DMS53 treated with DMSO at 0.1 percent for 48 hours (cell line): ENCODE results near the gene PMS1.
"Not testable (repeated sequence)": the region's sequence is repeated elsewhere in the genome, so short reads cannot be mapped to it uniquely, and the experiment has no call there.

Experiments used
- DNase-seq: peaks from one replicate; lab custom pipeline; 2025; ENCODE audit not compliant: unreplicated experiment; lab: John Stamatoyannopoulos, UW

The PMS1 gene

DNA sequence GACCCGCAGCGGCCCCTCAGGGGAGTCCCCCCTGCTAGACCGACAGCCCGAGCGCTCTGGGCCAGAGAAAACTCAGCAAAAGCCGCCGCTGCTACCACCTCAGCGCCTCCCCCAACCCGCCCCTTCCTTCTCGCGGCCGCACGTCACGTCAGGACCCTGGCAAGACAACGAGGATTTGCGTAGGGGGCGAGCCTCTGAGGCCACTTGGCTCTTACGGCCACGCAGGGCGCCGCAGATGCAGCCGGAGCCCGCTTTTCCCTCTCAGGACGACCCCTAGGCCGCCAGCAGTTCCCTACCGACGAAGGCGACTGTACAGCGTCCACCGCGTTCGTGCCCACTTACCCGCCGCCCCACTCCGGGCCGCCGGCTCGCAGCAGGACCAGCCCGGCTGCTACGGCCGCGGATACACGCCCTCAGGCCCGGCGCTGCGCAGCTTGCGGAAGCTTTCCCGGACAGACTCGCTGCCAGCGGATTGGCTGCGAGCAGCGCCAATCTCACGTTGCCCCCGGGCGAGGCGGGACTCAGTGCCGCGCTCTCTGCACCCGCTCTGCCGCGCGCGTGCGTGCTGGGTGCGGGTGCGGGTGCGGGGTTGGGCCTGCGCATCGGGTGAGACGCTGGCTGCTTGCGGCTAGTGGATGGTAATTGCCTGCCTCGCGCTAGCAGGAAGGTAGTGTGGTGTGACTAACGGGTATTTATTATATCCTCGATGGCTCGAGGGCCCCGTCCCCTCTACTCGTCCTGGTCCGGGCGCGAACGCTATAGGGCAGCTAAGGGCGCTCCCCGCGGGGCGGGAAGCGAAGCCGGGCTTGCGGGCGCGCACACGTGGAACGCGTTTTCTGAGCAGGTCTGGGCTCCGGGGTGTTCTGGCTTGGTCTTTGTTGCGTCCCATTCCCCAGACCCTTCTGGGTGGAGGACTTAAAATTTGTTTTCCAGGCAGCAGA is at the start of gene PMS1, which contains the start of gene ORMDL1:
Gene PMS1 (plus strand): TSS at position 524 of the 941 bp plus-strand sequence. CDS start 7,360 bp downstream, outside the sequence.
Gene ORMDL1 (minus strand): TSS at position 413 of the 941 bp plus-strand sequence. CDS start 1,744 bp downstream, outside the sequence.
- peak; percentile 93 for DNase-seq

DNA sequence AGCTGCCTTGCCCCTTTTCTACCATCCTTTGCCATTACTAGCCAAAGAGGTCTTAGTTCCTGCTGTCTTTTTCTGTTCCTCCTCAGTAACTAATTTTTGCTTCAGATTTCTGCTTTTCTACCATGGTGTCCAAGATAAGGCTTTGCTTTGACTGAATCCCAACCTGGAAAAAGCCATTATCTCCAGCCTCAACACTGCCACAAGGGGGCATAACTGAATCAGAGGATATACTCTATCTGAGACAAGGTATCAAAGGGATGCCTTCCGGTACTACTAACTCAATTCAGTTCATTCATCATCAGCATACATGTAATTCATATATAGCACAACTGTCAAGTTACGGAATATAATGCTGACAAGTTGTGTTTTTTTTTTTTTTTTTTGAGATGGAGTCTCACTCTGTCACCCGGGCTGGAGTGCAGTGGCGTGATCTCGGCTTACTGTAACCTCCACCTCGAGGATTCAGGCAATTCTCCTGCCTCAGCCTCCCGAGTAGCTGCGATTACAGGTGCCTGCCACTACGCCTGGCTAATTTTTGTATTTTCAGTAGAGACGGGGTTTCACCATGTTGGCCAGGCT is 33.1 kb upstream of the PMS1 start:
- peak; percentile 35 for DNase-seq

DNA sequence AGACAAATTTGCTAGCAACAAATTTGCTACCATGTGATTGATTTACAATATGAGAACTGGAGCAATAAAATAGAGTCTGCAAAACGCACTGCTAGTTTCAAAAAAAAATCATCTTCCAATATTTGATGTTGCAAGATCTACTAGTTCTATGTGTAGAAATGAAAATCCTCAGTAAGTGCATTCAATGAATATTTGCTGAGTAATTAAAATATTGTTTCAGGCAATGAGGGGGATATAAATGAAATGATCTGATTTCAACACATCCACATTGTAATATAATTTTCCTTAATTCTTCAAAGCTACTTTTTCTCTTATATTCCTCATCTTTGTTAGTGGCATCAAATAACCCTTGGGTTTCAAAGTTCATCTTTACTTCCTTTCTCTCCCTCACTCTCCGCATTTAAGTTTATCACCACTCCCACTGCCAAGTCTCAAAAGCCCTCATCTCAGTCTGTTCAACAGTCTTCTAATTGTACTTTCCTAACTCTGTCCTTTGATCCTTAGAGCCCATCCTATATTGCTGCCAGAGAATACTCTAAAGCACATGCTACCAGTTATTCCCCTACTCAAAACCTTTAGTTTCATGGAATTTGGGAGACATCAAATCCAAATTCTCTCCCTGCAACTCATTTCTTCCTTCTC is 27.8 kb upstream of the PMS1 start:
- DNase-seq: no peak

GRCh38 chr2:189760154-189760553 is 24.1 kb upstream of the PMS1 start:
- not testable (repeated sequence) for DNase-seq

DNA sequence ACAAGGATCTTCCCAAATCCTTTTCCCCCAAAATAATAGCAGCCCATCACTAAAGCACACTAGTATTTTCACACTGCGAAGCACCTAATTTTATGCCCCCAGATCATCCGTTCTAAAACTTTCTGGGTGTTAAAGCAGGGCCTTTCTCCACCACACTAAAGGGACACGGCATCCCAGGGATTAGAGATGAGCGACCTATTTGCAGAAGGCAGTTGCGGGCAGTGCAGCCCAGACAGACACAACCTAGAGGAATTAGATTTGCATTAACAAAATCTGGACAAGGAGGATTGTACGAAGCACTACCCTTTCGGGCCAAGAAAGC is 22.1 kb upstream of the PMS1 start:
- no peak for DNase-seq

DNA sequence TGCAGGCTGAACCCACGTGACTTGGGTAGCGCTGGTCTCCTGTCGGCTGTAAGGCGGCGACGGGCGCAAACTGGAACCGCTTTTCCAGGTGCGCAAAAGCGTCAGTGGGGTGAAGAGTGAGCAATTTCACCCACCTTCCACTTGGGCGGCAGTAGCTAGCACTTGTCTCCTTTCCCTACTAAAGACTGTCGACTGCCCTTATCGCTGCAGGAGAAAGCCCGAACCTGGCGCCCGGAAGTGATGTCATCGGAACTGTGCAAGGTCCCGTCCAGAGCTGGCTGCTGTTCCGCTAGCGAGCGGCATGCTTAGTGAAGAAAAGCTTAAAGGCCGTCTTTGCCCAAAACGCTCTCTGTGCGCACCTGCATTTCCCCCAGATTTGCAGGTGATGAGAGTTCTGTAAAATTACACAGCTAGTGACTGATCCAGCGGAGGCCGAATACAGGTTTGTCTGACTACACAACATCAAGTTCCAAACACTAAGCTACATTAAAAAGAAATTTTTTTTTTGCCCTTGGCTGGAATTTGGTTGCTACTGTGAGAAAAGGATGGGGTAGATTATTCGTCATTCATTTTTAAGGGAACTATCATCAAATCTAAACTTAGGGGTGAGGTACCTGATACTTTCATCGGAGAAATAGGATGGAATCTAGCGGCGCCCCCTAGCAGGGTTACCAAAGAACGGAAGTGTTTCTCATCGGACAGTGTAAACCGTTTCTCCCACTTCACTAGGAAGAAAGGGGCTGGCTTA is 21.5 kb upstream of the PMS1 start, which contains the start of gene OSGEPL1:
Gene OSGEPL1 (minus strand): TSS at position 242 of the 748 bp plus-strand sequence. CDS start 1,152 bp downstream, outside the sequence.
- DNase-seq: peak; percentile 94

- DNase-seq: no peak
These were observed 20.2 kb upstream of the PMS1 start for GRCh38 chr2:189763908-189764661.

- DNase-seq: no peak
These were observed 13.5 kb upstream of the PMS1 start for GRCh38 chr2:189770590-189771322.

DNA sequence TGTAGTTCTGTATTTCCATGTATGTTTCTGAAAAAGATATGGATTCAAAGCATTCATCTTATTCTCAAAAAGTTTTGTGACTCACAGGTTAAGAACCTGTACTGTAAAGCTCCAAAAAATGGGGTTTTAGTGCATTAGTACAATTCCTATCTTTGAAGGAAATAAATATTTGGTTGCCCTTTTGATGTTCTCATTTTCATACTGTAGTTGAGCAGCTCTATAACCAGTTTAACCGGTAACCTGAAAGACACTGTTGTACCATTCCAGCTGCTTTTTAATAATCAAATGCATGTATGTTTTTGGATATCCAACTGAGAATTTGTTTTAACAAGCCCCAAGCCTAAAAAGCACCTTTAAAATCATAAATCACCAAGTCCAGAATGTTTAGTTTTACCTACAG is 12.0 kb upstream of the PMS1 start:
- DNase-seq: no peak

DNA sequence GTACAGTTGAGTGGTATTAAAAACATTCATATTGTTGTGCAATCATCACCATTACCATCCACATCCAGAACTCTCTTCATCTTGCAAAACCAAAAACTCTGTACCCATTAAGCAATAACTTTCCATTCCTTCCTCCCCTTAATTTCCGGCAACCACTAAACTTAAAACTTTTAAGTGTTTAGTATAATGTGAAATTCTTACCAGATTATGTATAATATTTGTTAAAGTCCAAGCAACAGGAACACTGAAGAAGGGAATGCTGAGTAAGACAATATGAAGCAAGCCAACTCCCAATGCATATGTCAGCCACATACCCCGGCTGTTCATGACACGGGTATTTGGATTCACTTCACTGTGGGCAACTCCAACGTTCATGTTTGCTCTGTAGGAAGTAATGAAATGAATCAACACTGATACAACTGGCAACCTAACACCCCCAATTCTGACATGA is 2.0 kb upstream of the PMS1 start:
- no peak for DNase-seq

DNA sequence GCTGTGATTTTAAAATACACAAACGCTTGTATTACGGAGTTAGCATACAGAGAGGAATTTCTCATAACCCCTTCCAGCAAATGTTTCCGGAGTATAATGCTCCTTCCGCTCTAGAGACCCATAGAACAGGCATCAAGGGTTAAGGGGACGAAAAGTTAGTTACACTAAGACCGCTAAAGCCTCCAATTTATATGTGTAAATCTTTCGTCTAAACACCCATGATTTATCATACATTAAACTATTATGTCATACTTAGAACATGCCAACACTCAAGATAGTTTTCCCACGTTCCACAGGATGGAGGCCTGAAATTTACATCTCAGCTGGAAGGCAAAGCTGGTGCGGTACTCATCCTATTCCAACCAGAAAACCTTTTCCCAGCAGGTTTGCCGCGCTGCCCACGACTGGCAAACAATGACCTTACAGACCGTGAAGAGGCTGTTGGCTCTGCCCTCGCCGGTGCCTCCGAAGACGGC is 761 bp upstream of the PMS1 start:
- peak; percentile 57 for DNase-seq

DNA sequence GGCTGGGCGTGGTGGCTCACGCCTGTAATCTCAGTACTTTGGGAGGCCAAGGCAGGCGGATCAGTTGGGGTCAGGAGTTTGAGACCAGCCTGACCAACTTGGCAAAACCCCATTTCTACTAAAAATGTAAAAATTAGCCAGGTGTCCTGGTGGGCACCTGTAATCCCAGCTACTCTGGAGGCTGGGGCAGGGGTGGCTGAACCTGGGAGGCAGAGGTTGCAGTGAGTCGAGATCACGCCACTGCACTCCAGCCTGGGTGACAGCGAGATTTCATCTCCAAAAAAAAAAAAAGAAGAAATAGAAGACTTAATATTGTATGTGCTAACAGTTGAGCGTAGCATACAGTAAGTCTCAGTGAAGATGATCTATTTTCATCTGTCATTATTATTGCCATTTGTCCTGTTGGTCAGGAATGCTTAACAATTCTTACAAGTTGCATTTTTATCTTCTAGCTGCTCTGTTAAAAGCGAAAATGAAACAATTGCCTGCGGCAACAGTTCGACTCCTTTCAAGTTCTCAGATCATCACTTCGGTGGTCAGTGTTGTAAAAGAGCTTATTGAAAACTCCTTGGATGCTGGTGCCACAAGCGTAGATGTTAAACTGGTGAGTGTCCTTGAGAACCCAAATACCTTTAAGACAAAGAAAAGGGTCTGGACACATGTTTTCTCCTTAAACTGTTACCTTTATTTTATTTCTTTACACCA is 7.2 kb downstream of the PMS1 start:
- no peak for DNase-seq

- no peak for DNase-seq
These were observed 10.1 kb downstream of the PMS1 start for GRCh38 chr2:189794310-189794709.

- no peak for DNase-seq
These were observed 13.7 kb downstream of the PMS1 start for GRCh38 chr2:189797902-189798301.

DNA sequence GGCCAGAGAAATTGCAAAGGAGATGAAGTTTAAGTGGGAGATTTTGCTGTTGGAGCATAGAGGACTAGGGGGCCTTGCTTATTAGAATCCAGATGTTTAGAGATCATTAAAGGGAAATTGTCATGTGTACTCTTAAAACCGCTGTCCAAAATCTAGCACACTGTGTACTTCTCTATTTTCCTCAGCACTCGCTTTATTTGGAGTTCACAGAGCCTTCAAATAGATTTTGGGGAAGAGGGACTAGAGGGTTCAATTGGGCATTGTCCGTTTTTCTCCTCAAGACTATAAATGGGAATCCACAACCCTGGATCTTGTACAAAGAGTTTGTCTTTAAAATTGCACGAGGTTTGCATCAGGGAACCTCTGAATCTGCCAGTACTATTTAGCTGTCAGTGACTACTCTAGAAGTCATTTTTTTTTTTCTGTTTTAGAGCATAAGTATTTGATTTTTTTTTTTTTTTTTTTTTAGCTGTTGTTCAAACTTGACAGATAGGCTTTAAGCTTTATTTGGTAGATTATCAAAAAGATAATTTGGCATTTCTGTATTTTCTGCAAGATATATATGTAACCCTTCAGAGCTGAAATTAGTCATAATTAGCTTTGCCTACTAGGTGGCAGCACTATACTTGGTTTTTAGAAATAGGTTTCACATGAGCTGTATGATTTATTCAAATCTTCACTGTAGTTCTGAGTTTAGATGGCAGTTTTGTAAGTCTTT is 14.2 kb downstream of the PMS1 start:
- DNase-seq: peak; percentile 41

GRCh38 chr2:189799030-189799331 is 14.7 kb downstream of the PMS1 start:
- DNase-seq: no peak

DNA sequence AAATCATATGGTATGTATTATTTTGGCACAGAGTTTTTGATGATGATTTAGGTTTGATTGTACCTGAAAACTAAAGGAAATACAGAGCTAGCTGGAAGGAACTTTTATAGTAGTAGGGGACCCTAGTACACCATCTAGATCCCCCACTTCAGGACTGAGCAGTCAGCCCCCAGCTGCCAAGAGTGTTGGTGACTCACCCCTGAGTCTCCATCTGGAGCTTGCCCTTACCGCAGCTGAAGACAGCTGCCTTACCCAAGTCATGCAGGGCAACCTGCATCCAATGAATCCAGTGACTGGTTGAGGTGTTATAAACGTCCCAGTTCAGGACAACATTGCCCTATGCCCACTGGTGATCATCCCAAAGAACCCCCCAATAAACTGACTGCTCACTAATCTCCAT is 15.3 kb downstream of the PMS1 start:
- no peak for DNase-seq

- no peak for DNase-seq
These were observed 18.2 kb downstream of the PMS1 start for GRCh38 chr2:189802396-189802912.
